Ovary (tissue), 3 donors: ENCODE measurements around the gene MSI2.

Source experiments
- CTCF ChIP-seq, 3 donors: fragments of 450-650 bp in 2 of 3; fragments of 200-600 bp in 1 of 3; IDR thresholded peaks; one replicate each; pipeline versions ENCODE4 v1.5.1 to v1.8.0; 2016 to 2022; ENCODE audit warnings: antibody characterized with exemption in 3 of 3, mild to moderate bottlenecking in 1 of 3
- POLR2A ChIP-seq: fragments of 450-650 bp; IDR thresholded peaks from one replicate; pipeline ENCODE4 v1.6.1; 2017; ENCODE audit warnings: antibody characterized with exemption, mild to moderate bottlenecking, moderate library complexity
- donor health status: DM: no; HTN: no; CAD: no.

- TF ChIP-seq CTCF (IDR thresholded peaks at IDR 0.05) (no peak), POLR2A (no peak)
Measured at GRCh38 chr17:57655553-57655952, 399.2 kb downstream of the MSI2 start.
